Neural progenitor cell (in vitro differentiated cells): ENCODE data around the gene EZH2. TPM values are rescaled to one million over a fixed set of nuclear protein-coding genes. Genes with fewer than 3 reads are reported as not detected.

Experiments
- DNase-seq: peaks from one replicate; pipeline ENCODE4 v3.0.0-alpha.2; 2016; ENCODE audit warnings: low spot score
- H2AFZ ChIP-seq: fragments of 200-600 bp; sonication (generic); replicated peaks from 2 replicates; pipeline ENCODE4 v1.6.1; 2016; ENCODE audit warnings: antibody characterized with exemption
- H3F3A ChIP-seq: fragments of 200-600 bp; sonication (generic); 2 replicates; pipeline ENCODE4 v1.6.1; 2016; ENCODE audit warnings: antibody characterized with exemption, low read depth
- H3K27ac ChIP-seq: fragments of 200-600 bp; sonication (generic); 2 replicates; pipeline ENCODE4 v1.5.1; 2016; ENCODE audit warnings: mild to moderate bottlenecking
- H3K27me3 ChIP-seq: fragments of 200-600 bp; sonication (generic); 2 replicates; pipeline ENCODE4 v1.6.1; 2016; ENCODE audit warnings: mild to moderate bottlenecking, moderate library complexity
- H3K36me3 ChIP-seq: fragments of 200-600 bp; sonication (generic); 2 replicates; pipeline ENCODE4 v1.5.1; 2016
- H3K4me1 ChIP-seq: fragments of 200-600 bp; sonication (generic); 2 replicates; pipeline ENCODE4 v1.6.1; 2016; ENCODE audit warnings: mixed run types
- H3K4me2 ChIP-seq: fragments of 200-600 bp; sonication (generic); 2 replicates; pipeline ENCODE4 v1.6.1; 2016
- H3K4me3 ChIP-seq: fragments of 200-600 bp; sonication (generic); 2 replicates; pipeline ENCODE4 v1.5.1; 2016
- H3K79me2 ChIP-seq: fragments of 200-600 bp; sonication (generic); 2 replicates; pipeline ENCODE4 v1.6.1; 2016; ENCODE audit warnings: low read depth
- H3K9ac ChIP-seq: fragments of 200-600 bp; sonication (generic); 2 replicates; pipeline ENCODE4 v1.6.1; 2016
- H3K9me3 ChIP-seq: fragments of 200-600 bp; sonication (generic); 2 replicates; pipeline ENCODE4 v1.5.1; 2016; ENCODE audit warnings: low read depth
- H4K20me1 ChIP-seq: fragments of 200-600 bp; sonication (generic); 2 replicates; pipeline ENCODE4 v1.6.1; 2016; ENCODE audit warnings: low read depth
- H3K27ac Mint-ChIP-seq: 3 replicates; pipeline ENCODE4 v1.8.0; 2021; ENCODE audit warnings: mixed read lengths
- H3K27me3 Mint-ChIP-seq: 2 replicates; pipeline ENCODE4 v1.8.0; 2022; ENCODE audit warnings: low read depth, mild to moderate bottlenecking, inconsistent platforms, moderate library complexity, mixed read lengths; ENCODE audit not compliant: insufficient read depth
- H3K36me3 Mint-ChIP-seq: 3 replicates; pipeline ENCODE4 v1.8.0; 2021; ENCODE audit warnings: mixed read lengths
- H3K4me1 Mint-ChIP-seq: 3 replicates; pipeline ENCODE4 v1.8.0; 2021; ENCODE audit warnings: mixed read lengths
- H3K4me3 Mint-ChIP-seq: 3 replicates; pipeline ENCODE4 v1.8.0; 2021; ENCODE audit warnings: mild to moderate bottlenecking, moderate library complexity, mixed read lengths
- H3K9me3 Mint-ChIP-seq: 3 replicates; pipeline ENCODE4 v1.8.0; 2020; ENCODE audit warnings: mixed read lengths
- EZH2 ChIP-seq: fragments of 200-600 bp; sonication (generic); IDR thresholded peaks from 2 replicates; pipeline ENCODE4 v1.6.1; 2017; ENCODE audit warnings: antibody characterized with exemption, mild to moderate bottlenecking, moderate library complexity
- EZH2phosphoT487 ChIP-seq: fragments of 200-600 bp; sonication (generic); IDR thresholded peaks from 2 replicates; pipeline ENCODE4 v1.6.1; 2017; ENCODE audit warnings: antibody characterized with exemption
- total RNA-seq: library from RNA; depleted of rRNA; stranded (reverse); fragments of >200 nt; gene quantifications from 2 replicates; pipeline ENCODE4 v1.2.3, GENCODE V29; 2015; ENCODE audit warnings: low replicate concordance
- TF ChIP-seq, protein P1 (sequence below): fragments of 200-600 bp; sonication (generic); IDR thresholded peaks from 2 replicates; pipeline ENCODE4 v1.5.1; 2017; ENCODE audit warnings: antibody characterized with exemption, mild to moderate bottlenecking

Gene EZH2
- total RNA-seq, 1 donor from 2014 or later = 112 TPM

DNA sequence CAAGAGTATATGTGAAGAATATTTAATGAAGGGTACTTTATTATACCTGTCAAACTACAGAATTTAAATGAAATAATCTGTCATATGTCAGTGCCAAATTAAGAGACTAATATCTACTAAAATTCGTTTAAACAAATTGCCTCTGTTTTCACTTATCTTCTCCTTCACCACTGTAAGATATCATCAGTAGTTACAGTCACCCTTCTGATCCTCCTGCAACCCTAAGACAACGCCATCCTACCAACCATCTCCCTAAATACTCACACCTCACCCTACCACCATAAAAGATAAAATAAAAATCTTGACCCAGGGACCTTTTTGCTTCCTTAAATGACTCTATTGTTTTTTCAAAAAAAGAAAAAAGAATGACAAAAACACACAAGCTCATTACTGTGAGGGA is 20.8 kb downstream of the EZH2 start:
- DNase-seq = no peak
- Histone ChIP-seq H2AFZ (no peak overlapping the region), H3F3A (peaks cover 21% of the 10 kb centered on the region), H3K27ac (no peak overlapping the region), H3K4me3 (no peak overlapping the region), H3K36me3 (no peaks in the 10 kb centered on the region), H4K20me1 (peaks cover 98% of the 10 kb centered on the region), H3K79me2 (peaks cover 100% of the 10 kb centered on the region), H3K27me3 (no peaks in the 10 kb centered on the region), H3K9ac (no peak overlapping the region), H3K9me3 (no peaks in the 10 kb centered on the region), H3K4me1 (peaks cover 5% of the 10 kb centered on the region), H3K4me2 (no peak overlapping the region)
- H3K27ac Mint-ChIP-seq = no peak overlapping the region
- H3K27me3 Mint-ChIP-seq = no peaks in the 10 kb centered on the region
- peaks cover 19% of the 10 kb centered on the region for H3K4me1 Mint-ChIP-seq
- H3K9me3 Mint-ChIP-seq = peaks cover 4% of the 10 kb centered on the region
- H3K36me3 Mint-ChIP-seq = peaks cover 10% of the 10 kb centered on the region
- TF ChIP-seq EZH2phosphoT487 (no peak), EZH2 (no peak)
- TF ChIP-seq, protein P1, sequence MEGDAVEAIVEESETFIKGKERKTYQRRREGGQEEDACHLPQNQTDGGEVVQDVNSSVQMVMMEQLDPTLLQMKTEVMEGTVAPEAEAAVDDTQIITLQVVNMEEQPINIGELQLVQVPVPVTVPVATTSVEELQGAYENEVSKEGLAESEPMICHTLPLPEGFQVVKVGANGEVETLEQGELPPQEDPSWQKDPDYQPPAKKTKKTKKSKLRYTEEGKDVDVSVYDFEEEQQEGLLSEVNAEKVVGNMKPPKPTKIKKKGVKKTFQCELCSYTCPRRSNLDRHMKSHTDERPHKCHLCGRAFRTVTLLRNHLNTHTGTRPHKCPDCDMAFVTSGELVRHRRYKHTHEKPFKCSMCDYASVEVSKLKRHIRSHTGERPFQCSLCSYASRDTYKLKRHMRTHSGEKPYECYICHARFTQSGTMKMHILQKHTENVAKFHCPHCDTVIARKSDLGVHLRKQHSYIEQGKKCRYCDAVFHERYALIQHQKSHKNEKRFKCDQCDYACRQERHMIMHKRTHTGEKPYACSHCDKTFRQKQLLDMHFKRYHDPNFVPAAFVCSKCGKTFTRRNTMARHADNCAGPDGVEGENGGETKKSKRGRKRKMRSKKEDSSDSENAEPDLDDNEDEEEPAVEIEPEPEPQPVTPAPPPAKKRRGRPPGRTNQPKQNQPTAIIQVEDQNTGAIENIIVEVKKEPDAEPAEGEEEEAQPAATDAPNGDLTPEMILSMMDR = no peak
- H3K4me3 Mint-ChIP-seq = no peak overlapping the region

GRCh38 chr7:148862481-148862880 is 21.6 kb downstream of the EZH2 start:
- Histone ChIP-seq H3K4me2 (no peak overlapping the region), H4K20me1 (peaks cover 97% of the 10 kb centered on the region), H3K27ac (no peak overlapping the region), H2AFZ (no peak overlapping the region), H3K79me2 (peaks cover 100% of the 10 kb centered on the region), H3K36me3 (no peaks in the 10 kb centered on the region), H3K9me3 (no peaks in the 10 kb centered on the region), H3K27me3 (no peaks in the 10 kb centered on the region), H3K9ac (no peak overlapping the region), H3K4me1 (peaks cover 5% of the 10 kb centered on the region), H3K4me3 (no peak overlapping the region), H3F3A (peaks cover 21% of the 10 kb centered on the region)
- peaks cover 3% of the 10 kb centered on the region for H3K36me3 Mint-ChIP-seq
- peaks cover 19% of the 10 kb centered on the region for H3K4me1 Mint-ChIP-seq
- no peak overlapping the region for H3K4me3 Mint-ChIP-seq
- TF ChIP-seq, protein P1 = no peak
- TF ChIP-seq EZH2 (no peak), EZH2phosphoT487 (no peak)
- H3K27ac Mint-ChIP-seq = no peak overlapping the region
- DNase-seq = no peak
- no peaks in the 10 kb centered on the region for H3K9me3 Mint-ChIP-seq
- H3K27me3 Mint-ChIP-seq = no peaks in the 10 kb centered on the region

- no peaks in the 10 kb centered on the region for H3K27me3 Mint-ChIP-seq
- H3K4me3 Mint-ChIP-seq = no peak overlapping the region
- Histone ChIP-seq H3K4me3 (no peak overlapping the region), H3K4me1 (peaks cover 1% of the 10 kb centered on the region), H3K27ac (no peak overlapping the region), H3K79me2 (peaks cover 100% of the 10 kb centered on the region), H3K27me3 (no peaks in the 10 kb centered on the region), H3F3A (peaks cover 11% of the 10 kb centered on the region), H3K4me2 (no peak overlapping the region), H3K9ac (no peak overlapping the region), H2AFZ (no peak overlapping the region), H3K9me3 (no peaks in the 10 kb centered on the region), H4K20me1 (peaks cover 97% of the 10 kb centered on the region), H3K36me3 (no peaks in the 10 kb centered on the region)
- H3K9me3 Mint-ChIP-seq = no peaks in the 10 kb centered on the region
- no peak for DNase-seq
- peaks cover 15% of the 10 kb centered on the region for H3K36me3 Mint-ChIP-seq
- no peak for TF ChIP-seq EZH2phosphoT487
- TF ChIP-seq, protein P1 = no peak
- no peak overlapping the region for H3K27ac Mint-ChIP-seq
- H3K4me1 Mint-ChIP-seq = peaks cover 14% of the 10 kb centered on the region
Observed at GRCh38 chr7:148858489-148858888, 25.6 kb downstream of the EZH2 start.
